Nephron (organoid): Measurements from ENCODE around the gene DCPS.

Source experiments
- H3K27ac Mint-ChIP-seq, 3 experiments: 2 replicates each; pipeline ENCODE4 v1.8.0; 2020; ENCODE audit warnings: mixed read lengths in 3 of 3, mild to moderate bottlenecking in 2 of 3, moderate library complexity in 1 of 3
- H3K27me3 Mint-ChIP-seq: 2 replicates; pipeline ENCODE4 v1.8.0; 2021; ENCODE audit warnings: low read depth, mild to moderate bottlenecking, moderate library complexity, mixed read lengths
- H3K36me3 Mint-ChIP-seq: 2 replicates; pipeline ENCODE4 v1.8.0; 2020; ENCODE audit warnings: low read depth, mixed read lengths
- H3K4me1 Mint-ChIP-seq: 2 replicates; pipeline ENCODE4 v1.8.0; 2020; ENCODE audit warnings: mixed read lengths
- H3K4me3 Mint-ChIP-seq, 3 experiments: 2 replicates each; pipeline ENCODE4 v1.8.0; 2020; ENCODE audit warnings: mild to moderate bottlenecking in 3 of 3, mixed read lengths in 3 of 3, moderate library complexity in 2 of 3
- H3K9me3 Mint-ChIP-seq: 2 replicates; pipeline ENCODE4 v1.8.0; 2020; ENCODE audit warnings: mixed read lengths
- CTCF ChIP-seq, 3 experiments: fragments of 200-600 bp; sonication (generic); IDR thresholded peaks; one replicate each; pipeline ENCODE4 v1.5.0; 2021; ENCODE audit warnings: antibody characterized with exemption in 3 of 3; ENCODE audit not compliant: unreplicated experiment in 3 of 3

DCPS gene

DNA sequence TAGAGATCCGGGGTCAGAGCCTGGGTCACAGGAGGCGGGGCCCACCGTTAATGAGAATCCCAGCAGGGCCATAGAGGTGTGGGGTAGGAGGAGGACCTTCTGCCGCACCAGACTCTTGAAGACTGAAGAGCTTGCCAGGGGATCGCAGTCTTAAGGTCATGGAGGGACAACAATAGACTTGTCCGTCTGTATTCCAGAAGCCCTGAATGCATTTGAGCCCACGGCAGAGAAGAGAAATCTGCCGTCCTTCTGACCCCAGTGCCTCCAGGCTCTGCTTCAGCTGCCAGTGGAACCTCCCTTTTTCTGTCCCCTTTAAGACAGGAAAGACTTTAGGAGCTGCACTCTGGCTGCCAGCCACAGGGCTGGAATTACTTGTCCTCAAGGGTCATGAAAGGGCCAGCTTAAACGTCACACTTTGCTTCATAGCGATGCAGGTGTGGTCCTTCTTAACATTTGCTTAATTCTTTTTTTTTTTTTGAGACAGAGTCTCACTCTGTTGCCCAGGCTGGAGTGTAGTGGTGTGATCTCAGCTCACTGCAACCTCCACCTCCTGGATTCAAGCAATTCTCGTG is 36.1 kb downstream of the DCPS start:
- H3K27ac Mint-ChIP-seq = peak overlapping the region in 1 of 3 experiments; percentile 76
- H3K4me1 Mint-ChIP-seq = peaks cover 67% of the 10 kb centered on the region
- H3K9me3 Mint-ChIP-seq = no peaks in the 10 kb centered on the region
- no peak overlapping the region for H3K4me3 Mint-ChIP-seq
- peaks cover 26% of the 10 kb centered on the region for H3K36me3 Mint-ChIP-seq
- no peak for TF ChIP-seq CTCF (IDR thresholded peaks at IDR 0.05; ENCODE audit: unreplicated experiment in 3 of 3)
- peaks cover 10% of the 10 kb centered on the region for H3K27me3 Mint-ChIP-seq

DNA sequence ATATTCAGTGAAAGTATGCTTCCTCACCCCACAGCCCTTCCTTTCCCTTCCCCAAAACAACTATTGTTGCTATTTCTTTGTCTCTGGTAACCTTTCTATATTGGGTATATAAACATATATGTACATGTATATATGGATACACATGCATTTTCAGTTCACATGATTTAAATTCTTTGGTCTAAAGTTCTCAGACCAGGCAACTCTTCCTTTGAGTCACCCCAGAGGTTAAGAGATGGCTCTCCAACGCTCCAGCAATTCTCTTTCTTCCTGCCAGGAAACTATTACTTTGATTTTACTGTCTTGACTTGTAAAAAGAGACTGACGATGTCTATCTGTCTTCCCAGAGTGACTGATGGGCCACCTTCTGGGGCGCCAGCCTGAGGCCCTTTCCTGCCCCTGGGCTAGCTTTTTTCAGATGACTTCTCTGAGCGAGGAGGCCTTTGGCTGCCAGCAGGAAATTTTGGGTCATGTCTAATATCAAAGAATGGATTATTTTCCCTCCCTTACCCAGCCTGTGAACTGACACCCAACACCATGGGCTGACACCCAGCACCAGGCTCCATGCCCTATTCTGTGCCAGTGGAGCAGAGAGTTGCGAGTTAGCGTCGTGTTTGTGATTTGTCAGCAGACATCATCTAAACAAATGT is 37.2 kb downstream of the DCPS start:
- Mint-ChIP-seq H3K27me3 (peaks cover 6% of the 10 kb centered on the region), H3K27ac (peak overlapping the region; percentile 10 to 76 (median 16)), H3K4me3 (no peak overlapping the region), H3K36me3 (peaks cover 30% of the 10 kb centered on the region), H3K4me1 (peaks cover 70% of the 10 kb centered on the region), H3K9me3 (no peaks in the 10 kb centered on the region)
- TF ChIP-seq CTCF (IDR thresholded peaks at IDR 0.05; ENCODE audit: unreplicated experiment in 3 of 3) = no peak

DNA sequence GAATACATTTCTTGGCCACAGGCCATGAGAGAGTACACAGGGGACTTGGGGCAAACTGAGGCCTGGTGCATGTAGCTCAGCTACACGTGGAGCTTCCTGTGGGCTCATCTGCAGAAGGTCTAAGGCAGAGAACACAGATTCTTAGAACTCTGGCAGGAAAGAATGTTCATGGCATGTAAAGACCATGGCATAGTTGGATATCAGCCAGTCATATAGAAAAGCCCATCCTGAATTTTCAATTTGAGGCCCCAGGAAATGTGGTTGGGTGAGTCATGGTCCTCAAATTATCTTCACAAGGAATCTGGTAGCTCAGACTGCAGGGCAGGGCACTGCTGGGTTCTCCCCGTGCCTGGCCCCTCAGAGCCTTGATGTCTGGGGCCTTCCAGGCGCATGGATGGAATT is 37.9 kb downstream of the DCPS start:
- peaks cover 31% of the 10 kb centered on the region for H3K36me3 Mint-ChIP-seq
- no peak overlapping the region for H3K4me3 Mint-ChIP-seq
- no peak for TF ChIP-seq CTCF (IDR thresholded peaks at IDR 0.05; ENCODE audit: unreplicated experiment in 3 of 3)
- no peaks in the 10 kb centered on the region for H3K9me3 Mint-ChIP-seq
- peaks cover 67% of the 10 kb centered on the region for H3K4me1 Mint-ChIP-seq
- peak overlapping the region; percentile 5 to 76 (median 16) for H3K27ac Mint-ChIP-seq
- peaks cover 6% of the 10 kb centered on the region for H3K27me3 Mint-ChIP-seq

DNA sequence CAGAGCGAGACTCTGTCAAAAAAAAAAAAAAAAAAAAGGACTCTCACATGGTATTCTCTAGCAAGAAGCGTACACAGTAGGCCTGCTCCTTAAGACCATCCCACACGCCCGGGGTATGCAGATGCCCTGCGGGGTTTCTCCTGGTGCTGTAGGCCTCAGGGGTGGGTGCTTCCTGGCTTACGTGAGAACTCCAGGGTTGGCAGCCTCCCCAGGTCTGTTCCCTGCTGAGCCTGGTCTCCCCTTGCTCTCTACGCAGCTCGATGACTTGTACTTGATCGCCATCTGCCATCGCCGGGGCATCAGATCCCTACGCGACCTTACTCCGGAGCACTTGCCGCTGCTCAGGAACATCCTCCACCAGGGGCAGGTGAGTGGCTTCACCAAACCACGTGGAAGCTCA is 39.2 kb downstream of the DCPS start:
- no peak overlapping the region for H3K27ac Mint-ChIP-seq
- H3K4me1 Mint-ChIP-seq = peaks cover 62% of the 10 kb centered on the region
- TF ChIP-seq CTCF (IDR thresholded peaks at IDR 0.05; ENCODE audit: unreplicated experiment in 3 of 3) = no peak
- H3K9me3 Mint-ChIP-seq = no peaks in the 10 kb centered on the region
- peaks cover 6% of the 10 kb centered on the region for H3K27me3 Mint-ChIP-seq
- peaks cover 31% of the 10 kb centered on the region for H3K36me3 Mint-ChIP-seq
- H3K4me3 Mint-ChIP-seq = no peak overlapping the region

DNA sequence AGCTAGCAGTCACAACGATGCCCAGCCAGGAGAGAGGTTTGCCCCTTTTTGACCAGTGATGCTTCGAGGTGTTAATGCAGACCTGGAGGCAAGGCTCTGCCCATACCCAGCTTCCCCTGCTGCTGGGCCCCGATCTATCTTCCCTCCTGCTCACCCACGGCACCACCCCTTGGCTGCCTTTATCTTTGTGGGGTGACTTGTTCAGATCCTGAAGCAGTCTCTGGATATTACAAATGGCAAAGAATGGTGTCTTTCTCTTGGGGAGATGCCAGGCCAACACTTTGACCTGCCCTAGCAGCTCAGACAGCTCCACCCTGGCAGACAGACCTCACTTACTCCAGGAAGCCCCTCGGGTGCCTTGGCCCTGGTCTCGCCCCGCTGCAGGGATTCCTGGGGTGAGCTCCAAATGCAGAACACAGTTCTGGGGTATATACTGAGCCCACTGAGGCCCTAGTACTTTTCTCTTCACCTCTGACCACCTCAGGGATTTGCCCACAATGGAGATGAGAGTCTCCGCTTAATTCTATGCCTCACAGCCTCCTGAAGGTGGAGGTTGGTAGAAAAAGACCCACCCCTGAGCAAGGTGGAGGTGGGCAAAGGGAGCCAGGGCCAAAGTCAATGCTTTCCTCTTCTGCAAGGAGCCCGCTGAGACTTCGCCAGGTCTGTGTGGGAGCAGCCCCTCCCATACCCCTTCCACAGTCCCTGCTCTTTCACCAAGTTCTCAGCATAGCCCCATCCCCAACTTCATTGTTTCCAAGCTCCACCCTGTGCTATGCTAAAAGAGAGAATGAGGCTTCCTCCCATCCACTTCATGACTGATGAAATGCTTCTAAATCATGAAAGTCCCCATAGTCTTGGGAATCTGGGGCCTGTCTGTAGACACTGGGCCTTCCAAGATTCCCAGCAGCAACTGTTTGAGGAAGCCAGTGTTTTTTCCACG is 40.6 kb downstream of the DCPS start:
- Mint-ChIP-seq H3K4me1 (peaks cover 62% of the 10 kb centered on the region), H3K27me3 (peaks cover 6% of the 10 kb centered on the region), H3K9me3 (no peaks in the 10 kb centered on the region), H3K36me3 (peaks cover 36% of the 10 kb centered on the region), H3K27ac (peak overlapping the region; percentile 39 to 69 (median 40)), H3K4me3 (no peak overlapping the region)
- TF ChIP-seq CTCF (IDR thresholded peaks at IDR 0.05; ENCODE audit: unreplicated experiment in 3 of 3) = no peak
